22Rv1 (cell line): Measurements from ENCODE around the gene OR2M3.
"Not testable (repeated sequence)": the region's sequence is repeated elsewhere in the genome, so short reads cannot be mapped to it uniquely, and the experiment has no call there.

Source experiments
- H3K27ac ChIP-seq: fragments of 450-650 bp; 2 replicates; pipeline ENCODE4 v1.5.1; 2017
- CTCF ChIP-seq: fragments of 450-650 bp; IDR thresholded peaks from 2 replicates; pipeline ENCODE4 v1.5.1; 2017; ENCODE audit warnings: mild to moderate bottlenecking
- ZFX ChIP-seq: fragments of 450-650 bp; IDR thresholded peaks from 2 replicates; pipeline ENCODE4 v1.6.1; 2017; ENCODE audit warnings: antibody characterized with exemption, borderline replicate concordance

The OR2M3 gene

GRCh38 chr1:248231117-248231516 lies 34.1 kb downstream of the OR2M3 start, which contains the start of gene OR2M4:
Gene OR2M4 (plus strand): TSS chr1:248231417. CDS start chr1:248238929, 7,512 bp downstream.
- TF ChIP-seq ZFX (no peak), CTCF (no peak)
- no peak within 1 kb of the TSS for H3K27ac ChIP-seq

DNA sequence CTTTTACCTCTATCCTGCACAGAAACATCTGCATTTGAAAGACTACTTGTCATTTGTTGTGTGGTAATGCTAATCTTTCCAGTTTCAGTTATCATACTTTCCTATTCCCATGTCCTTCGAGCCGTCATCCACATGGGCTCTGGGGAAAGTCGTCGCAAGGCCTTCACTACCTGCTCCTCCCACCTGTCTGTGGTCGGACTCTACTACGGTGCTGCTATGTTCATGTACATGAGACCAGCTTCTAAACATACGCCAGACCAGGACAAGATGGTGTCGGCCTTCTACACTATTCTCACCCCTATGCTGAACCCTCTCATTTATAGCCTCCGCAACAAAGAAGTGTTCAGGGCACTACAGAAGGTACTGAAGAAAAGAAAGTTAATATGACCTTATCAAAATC lies 42.4 kb downstream of the OR2M3 start:
- TF ChIP-seq CTCF (no peak), ZFX (no peak)
- H3K27ac ChIP-seq: no peak overlapping the region

DNA sequence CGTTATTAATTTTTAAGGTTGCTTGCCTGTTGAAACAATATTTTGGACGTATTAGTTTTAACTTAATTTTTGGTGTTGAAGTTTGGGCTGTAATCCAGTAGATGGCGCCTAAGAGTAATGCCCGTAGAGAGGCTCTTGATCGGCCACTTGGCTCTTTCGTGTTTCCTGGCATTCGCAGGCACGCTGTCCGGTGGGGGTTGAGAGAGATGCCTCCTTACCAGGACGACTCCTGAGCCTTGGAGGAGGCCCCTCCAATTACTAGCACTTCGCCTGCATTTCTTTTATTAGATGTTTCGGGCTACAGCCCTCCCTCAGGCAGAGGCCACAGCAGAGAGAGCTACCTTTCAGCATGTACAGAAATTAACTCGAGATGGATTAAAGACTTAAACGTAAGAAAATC lies 46.1 kb downstream of the OR2M3 start:
- TF ChIP-seq ZFX (no peak), CTCF (peak; percentile 99)
- H3K27ac ChIP-seq: no peak overlapping the region

- H3K27ac ChIP-seq: not testable (repeated sequence)
These were observed 62.2 kb downstream of the OR2M3 start for GRCh38 chr1:248259309-248259708.
